Mammary epithelial cell (primary cell): Measurements from ENCODE around the gene ERP27.

Experiments
- EZH2 ChIP-seq: IDR thresholded peaks from 2 replicates; pipeline ENCODE4 v1.6.1; 2012; ENCODE audit warnings: low read length, inconsistent platforms, borderline replicate concordance
- TF ChIP-seq, protein P1 (sequence below), 2 donors: IDR thresholded peaks in 1 of 2; conservative IDR thresholded peaks in 1 of 2; 2 replicates each; pipeline ENCODE4 v1.5.1; 2011 to 2012; ENCODE audit warnings: inconsistent platforms in 2 of 2, low read length in 2 of 2, mild to moderate bottlenecking in 2 of 2, control low read depth in 1 of 2, low read depth in 1 of 2; ENCODE audit not compliant: insufficient read depth in 1 of 2; ENCODE audit errors: extremely low read depth in 1 of 2

DNA sequence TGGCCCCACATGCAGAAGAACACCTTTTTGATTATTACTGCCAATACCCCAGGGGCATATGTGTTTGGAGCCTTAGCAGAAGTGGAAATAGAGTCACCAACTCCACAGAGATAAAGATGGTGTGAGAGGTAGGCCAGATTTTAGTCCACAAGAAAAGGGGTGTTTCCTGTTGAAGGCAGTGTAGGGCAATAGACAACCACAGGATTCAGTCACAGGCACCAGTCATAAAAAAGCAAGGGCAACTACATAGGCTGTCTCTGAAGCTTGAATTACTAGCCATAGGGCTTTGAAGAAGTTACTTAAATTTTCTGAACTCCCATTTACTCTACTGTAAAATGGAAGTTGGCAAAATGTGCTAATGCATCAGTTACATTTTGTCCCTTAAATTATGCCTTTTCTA, 18.9 kb downstream of the ERP27 start:
- no peak for TF ChIP-seq EZH2
- TF ChIP-seq, protein P1, sequence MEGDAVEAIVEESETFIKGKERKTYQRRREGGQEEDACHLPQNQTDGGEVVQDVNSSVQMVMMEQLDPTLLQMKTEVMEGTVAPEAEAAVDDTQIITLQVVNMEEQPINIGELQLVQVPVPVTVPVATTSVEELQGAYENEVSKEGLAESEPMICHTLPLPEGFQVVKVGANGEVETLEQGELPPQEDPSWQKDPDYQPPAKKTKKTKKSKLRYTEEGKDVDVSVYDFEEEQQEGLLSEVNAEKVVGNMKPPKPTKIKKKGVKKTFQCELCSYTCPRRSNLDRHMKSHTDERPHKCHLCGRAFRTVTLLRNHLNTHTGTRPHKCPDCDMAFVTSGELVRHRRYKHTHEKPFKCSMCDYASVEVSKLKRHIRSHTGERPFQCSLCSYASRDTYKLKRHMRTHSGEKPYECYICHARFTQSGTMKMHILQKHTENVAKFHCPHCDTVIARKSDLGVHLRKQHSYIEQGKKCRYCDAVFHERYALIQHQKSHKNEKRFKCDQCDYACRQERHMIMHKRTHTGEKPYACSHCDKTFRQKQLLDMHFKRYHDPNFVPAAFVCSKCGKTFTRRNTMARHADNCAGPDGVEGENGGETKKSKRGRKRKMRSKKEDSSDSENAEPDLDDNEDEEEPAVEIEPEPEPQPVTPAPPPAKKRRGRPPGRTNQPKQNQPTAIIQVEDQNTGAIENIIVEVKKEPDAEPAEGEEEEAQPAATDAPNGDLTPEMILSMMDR (conservative IDR thresholded peaks at IDR 0.05 in 1 of 2, IDR thresholded peaks at IDR 0.05 in 1 of 2; ENCODE audit: extremely low read depth in 1 of 2, insufficient read depth in 1 of 2, low read depth in 1 of 2, low read length in 2 of 2) = no peak
